Measurements from ENCODE around the gene ITGAX. TPM values are rescaled to one million over a fixed set of nuclear protein-coding genes. Genes with fewer than 3 reads are reported as not detected.
A peak's percentile ranks its signal among the peaks of the same experiment; 100 is the strongest.

Gene ITGAX
- total and polyA plus RNA-seq, 10 of the 15 experiments (the other 5 are each of a cell fraction or from before 2014, with no cell fraction given): 1.6 to 37.9 (median 17.9) TPM

DNA sequence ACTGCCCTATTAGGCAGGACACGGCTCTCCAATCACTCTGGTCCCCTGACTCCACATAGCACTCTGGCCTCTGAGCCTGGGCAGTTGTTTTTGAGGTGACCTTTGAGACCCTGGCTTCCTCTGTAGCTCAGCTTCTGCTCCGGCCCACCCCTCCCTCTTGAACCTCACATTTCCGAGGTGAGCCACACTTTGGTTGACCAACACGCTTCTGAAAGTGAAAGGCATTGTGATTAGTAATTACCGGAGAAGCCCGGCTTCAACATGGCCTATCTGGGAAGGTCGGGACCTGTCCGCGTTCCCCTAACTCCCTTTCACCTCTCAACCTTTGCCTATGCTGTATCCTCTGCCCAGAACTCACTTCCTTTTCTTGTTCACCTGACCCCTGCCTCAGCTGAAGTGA is 10.3 kb upstream of the ITGAX start (continued):
- TF ChIP-seq SMC3 (IDR thresholded peaks at IDR 0.05; ENCODE audit: borderline replicate concordance, low read length) (no peak), CREM (IDR thresholded peaks at IDR 0.05; ENCODE audit: low read depth) (peak; percentile 73), CEBPB (IDR thresholded peaks at IDR 0.05; ENCODE audit: borderline replicate concordance in 1 of 2, low read depth in 2 of 2, low read length in 2 of 2) (no peak), ETV6 (conservative IDR thresholded peaks at IDR 0.05 in 1 of 2, IDR thresholded peaks at IDR 0.05 in 1 of 2; ENCODE audit: borderline replicate concordance in 1 of 2, low read depth in 1 of 2) (peak in 1 of 2 experiments; percentile 85; a peak in 2 of 4 replicates), BCL11A (IDR thresholded peaks at IDR 0.05; ENCODE audit: low read depth, low read length) (peak; percentile 93), MEF2A (IDR thresholded peaks at IDR 0.05; ENCODE audit: insufficient read depth, low read depth, low read length) (peak; percentile 77), FOXM1 (IDR thresholded peaks at IDR 0.05; ENCODE audit: low read depth, low read length) (peak; percentile 75; the same call in 1 of the 2 replicates), RCOR1 (conservative IDR thresholded peaks at IDR 0.05; ENCODE audit: low read depth, low read length) (no peak), SUZ12 (IDR thresholded peaks at IDR 0.05; ENCODE audit: unreplicated experiment) (no peak), GATAD2B (conservative IDR thresholded peaks at IDR 0.05; ENCODE audit: low read depth) (peak; percentile 89), BMI1 (IDR thresholded peaks at IDR 0.05; ENCODE audit: borderline replicate concordance) (peak; percentile 43; the same call in 1 of the 2 replicates), EED (IDR thresholded peaks at IDR 0.05; ENCODE audit: low read depth) (peak; percentile 96)
- TF ChIP-seq, protein P1, sequence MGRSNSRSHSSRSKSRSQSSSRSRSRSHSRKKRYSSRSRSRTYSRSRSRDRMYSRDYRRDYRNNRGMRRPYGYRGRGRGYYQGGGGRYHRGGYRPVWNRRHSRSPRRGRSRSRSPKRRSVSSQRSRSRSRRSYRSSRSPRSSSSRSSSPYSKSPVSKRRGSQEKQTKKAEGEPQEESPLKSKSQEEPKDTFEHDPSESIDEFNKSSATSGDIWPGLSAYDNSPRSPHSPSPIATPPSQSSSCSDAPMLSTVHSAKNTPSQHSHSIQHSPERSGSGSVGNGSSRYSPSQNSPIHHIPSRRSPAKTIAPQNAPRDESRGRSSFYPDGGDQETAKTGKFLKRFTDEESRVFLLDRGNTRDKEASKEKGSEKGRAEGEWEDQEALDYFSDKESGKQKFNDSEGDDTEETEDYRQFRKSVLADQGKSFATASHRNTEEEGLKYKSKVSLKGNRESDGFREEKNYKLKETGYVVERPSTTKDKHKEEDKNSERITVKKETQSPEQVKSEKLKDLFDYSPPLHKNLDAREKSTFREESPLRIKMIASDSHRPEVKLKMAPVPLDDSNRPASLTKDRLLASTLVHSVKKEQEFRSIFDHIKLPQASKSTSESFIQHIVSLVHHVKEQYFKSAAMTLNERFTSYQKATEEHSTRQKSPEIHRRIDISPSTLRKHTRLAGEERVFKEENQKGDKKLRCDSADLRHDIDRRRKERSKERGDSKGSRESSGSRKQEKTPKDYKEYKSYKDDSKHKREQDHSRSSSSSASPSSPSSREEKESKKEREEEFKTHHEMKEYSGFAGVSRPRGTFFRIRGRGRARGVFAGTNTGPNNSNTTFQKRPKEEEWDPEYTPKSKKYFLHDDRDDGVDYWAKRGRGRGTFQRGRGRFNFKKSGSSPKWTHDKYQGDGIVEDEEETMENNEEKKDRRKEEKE (IDR thresholded peaks at IDR 0.05): no peak
- TF ChIP-seq, protein P2, sequence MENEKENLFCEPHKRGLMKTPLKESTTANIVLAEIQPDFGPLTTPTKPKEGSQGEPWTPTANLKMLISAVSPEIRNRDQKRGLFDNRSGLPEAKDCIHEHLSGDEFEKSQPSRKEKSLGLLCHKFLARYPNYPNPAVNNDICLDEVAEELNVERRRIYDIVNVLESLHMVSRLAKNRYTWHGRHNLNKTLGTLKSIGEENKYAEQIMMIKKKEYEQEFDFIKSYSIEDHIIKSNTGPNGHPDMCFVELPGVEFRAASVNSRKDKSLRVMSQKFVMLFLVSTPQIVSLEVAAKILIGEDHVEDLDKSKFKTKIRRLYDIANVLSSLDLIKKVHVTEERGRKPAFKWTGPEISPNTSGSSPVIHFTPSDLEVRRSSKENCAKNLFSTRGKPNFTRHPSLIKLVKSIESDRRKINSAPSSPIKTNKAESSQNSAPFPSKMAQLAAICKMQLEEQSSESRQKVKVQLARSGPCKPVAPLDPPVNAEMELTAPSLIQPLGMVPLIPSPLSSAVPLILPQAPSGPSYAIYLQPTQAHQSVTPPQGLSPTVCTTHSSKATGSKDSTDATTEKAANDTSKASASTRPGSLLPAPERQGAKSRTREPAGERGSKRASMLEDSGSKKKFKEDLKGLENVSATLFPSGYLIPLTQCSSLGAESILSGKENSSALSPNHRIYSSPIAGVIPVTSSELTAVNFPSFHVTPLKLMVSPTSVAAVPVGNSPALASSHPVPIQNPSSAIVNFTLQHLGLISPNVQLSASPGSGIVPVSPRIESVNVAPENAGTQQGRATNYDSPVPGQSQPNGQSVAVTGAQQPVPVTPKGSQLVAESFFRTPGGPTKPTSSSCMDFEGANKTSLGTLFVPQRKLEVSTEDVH (IDR thresholded peaks at IDR 0.05; ENCODE audit: low read depth, partially characterized antibody): no peak
- TF ChIP-seq, protein P3, sequence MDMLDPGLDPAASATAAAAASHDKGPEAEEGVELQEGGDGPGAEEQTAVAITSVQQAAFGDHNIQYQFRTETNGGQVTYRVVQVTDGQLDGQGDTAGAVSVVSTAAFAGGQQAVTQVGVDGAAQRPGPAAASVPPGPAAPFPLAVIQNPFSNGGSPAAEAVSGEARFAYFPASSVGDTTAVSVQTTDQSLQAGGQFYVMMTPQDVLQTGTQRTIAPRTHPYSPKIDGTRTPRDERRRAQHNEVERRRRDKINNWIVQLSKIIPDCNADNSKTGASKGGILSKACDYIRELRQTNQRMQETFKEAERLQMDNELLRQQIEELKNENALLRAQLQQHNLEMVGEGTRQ (IDR thresholded peaks at IDR 0.05; ENCODE audit: borderline replicate concordance, low read depth, low read length): no peak
- TF ChIP-seq, protein P4, sequence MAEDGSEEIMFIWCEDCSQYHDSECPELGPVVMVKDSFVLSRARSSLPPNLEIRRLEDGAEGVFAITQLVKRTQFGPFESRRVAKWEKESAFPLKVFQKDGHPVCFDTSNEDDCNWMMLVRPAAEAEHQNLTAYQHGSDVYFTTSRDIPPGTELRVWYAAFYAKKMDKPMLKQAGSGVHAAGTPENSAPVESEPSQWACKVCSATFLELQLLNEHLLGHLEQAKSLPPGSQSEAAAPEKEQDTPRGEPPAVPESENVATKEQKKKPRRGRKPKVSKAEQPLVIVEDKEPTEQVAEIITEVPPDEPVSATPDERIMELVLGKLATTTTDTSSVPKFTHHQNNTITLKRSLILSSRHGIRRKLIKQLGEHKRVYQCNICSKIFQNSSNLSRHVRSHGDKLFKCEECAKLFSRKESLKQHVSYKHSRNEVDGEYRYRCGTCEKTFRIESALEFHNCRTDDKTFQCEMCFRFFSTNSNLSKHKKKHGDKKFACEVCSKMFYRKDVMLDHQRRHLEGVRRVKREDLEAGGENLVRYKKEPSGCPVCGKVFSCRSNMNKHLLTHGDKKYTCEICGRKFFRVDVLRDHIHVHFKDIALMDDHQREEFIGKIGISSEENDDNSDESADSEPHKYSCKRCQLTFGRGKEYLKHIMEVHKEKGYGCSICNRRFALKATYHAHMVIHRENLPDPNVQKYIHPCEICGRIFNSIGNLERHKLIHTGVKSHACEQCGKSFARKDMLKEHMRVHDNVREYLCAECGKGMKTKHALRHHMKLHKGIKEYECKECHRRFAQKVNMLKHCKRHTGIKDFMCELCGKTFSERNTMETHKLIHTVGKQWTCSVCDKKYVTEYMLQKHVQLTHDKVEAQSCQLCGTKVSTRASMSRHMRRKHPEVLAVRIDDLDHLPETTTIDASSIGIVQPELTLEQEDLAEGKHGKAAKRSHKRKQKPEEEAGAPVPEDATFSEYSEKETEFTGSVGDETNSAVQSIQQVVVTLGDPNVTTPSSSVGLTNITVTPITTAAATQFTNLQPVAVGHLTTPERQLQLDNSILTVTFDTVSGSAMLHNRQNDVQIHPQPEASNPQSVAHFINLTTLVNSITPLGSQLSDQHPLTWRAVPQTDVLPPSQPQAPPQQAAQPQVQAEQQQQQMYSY (CRISPR knock-in tag; IDR thresholded peaks at IDR 0.05): no peak
- TF ChIP-seq, protein P5, sequence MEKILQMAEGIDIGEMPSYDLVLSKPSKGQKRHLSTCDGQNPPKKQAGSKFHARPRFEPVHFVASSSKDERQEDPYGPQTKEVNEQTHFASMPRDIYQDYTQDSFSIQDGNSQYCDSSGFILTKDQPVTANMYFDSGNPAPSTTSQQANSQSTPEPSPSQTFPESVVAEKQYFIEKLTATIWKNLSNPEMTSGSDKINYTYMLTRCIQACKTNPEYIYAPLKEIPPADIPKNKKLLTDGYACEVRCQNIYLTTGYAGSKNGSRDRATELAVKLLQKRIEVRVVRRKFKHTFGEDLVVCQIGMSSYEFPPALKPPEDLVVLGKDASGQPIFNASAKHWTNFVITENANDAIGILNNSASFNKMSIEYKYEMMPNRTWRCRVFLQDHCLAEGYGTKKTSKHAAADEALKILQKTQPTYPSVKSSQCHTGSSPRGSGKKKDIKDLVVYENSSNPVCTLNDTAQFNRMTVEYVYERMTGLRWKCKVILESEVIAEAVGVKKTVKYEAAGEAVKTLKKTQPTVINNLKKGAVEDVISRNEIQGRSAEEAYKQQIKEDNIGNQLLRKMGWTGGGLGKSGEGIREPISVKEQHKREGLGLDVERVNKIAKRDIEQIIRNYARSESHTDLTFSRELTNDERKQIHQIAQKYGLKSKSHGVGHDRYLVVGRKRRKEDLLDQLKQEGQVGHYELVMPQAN (conservative IDR thresholded peaks at IDR 0.05): no peak; the same call in 1 of the 2 replicates

All from GM12878 (cell line).